Stimulated activated CD8-positive, alpha-beta memory T cell treated with anti-CD3 and anti-CD28 coated beads, Interleukin-7, amount 100 ng/mL, for 24 hours (primary cell): ENCODE measurements around the gene GABARAPL2.
"Not testable (repeated sequence)": the region's sequence is repeated elsewhere in the genome, so short reads cannot be mapped to it uniquely, and the experiment has no call there.

Experiments used
- DNase-seq: peaks from one replicate; pipeline ENCODE4 v3.0.0-alpha.2; 2020; ENCODE audit warnings: low read depth

GABARAPL2 gene, protein sequence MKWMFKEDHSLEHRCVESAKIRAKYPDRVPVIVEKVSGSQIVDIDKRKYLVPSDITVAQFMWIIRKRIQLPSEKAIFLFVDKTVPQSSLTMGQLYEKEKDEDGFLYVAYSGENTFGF

DNA sequence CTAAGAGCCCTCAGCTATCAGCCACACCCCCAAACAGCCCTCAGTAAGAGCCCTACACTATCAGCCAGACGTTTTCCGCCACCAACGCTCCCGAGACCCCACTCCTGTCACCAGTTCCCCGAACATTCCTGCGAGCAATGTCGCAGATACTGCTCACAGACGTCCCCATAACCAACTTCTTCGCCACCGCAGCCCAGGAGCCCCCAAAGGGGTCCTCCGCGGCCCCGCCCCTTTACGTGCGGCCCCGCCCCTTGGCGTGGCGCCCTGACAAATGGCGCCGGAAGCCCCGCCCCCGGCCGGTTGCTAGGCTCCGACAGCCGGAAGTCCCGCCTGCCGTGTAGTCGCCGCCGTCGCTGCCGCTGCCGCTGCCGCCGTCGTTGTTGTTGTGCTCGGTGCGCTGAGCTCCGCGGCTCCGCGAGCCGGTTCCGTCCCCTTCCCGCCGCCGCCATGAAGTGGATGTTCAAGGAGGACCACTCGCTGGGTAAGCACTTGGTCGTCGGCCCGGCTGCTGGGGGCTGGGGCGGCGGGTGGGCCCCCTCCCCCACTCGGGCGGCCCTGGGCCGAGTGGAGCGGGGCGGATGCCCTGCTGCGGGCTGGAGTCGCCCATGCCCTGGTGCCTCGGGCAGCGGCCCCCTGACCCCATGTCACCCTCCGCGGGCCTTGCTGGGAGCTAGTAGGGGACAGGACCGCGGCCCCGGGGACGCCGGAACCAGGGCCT, at the start of gene GABARAPL2:
Gene GABARAPL2, plus strand, starts transcription at position 340 of the 718 bp plus-strand sequence. Its CDS starts 108 bp downstream, at position 448.
- peak; percentile 78 for DNase-seq

DNA sequence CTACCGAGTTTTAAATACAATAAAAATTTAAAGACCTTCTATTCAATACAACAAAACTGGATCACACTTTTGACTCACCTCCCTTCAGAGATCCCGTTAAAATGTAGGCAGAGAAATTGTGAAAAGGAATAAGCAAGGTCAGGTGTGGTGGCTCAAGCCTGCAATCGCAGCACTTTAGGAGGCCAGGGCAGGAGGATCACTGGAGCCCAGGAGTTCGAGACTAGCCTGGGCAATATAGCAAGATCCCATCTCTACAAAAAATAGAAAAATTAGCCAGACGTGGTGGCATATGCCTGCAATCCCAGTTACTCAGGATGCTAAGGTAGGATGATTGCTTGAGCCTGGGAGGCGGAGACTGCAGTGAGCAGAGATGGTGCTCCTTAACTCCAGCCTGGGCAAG, 47.0 kb upstream of the GABARAPL2 start:
- DNase-seq, result no peak

DNA sequence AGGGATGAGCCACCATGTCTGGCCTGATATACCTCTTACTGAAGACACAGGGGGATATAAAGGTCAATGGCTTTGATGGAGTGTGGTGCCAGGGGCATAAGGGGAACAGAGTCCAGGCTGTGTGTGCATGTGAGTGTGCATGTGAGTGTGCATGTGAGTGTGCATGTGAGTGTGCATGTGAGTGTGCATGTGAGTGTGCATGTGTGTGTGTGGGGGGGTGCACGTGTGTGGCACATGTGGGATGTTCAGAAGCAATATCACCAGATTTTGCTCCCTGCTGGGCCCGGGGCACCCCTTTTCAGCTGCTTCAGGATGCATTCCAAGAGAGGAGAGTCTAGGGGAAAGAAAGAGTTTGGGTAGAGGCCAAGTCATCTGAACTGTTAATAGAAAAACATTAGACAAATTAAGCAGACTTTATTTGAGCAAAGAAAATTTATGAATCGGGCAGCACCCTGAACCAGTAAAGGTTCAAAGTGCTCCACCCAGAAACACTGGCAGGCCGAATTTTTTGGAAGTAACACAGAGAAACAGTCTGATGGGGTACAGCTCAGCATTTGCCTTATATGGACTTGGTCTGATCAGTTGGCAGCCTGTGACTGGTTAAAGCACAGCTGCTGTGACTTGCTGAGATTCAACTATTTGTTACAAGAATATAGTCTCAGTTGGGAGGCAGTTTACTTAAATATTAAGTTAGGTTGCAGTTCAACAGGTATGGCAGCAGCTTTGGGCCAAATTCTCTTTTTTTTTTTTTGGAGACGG, 40.0 kb upstream of the GABARAPL2 start:
- no peak for DNase-seq

DNA sequence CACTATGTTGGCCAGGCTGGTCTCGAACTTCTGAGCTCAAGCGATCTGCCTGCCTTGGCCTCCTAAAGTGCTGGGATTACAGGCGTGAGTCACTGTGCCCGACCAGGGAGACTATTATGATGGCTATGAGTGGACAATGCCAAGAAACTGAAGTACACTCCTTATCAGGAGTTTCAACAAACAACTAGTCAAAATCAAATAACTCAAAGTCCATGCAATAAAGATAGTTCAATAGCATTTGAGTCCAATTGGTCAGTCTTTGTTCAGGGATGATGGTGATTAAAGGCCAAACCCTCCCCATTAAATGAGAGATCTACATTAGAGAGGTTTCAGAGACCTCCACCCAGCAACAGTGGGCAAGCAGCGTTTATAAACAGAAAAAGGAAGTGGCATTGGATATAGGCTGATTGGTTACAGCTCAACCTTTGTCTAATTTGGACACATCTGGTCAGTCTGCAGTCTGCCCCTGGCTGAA, 38.3 kb upstream of the GABARAPL2 start:
- DNase-seq, result no peak

DNA sequence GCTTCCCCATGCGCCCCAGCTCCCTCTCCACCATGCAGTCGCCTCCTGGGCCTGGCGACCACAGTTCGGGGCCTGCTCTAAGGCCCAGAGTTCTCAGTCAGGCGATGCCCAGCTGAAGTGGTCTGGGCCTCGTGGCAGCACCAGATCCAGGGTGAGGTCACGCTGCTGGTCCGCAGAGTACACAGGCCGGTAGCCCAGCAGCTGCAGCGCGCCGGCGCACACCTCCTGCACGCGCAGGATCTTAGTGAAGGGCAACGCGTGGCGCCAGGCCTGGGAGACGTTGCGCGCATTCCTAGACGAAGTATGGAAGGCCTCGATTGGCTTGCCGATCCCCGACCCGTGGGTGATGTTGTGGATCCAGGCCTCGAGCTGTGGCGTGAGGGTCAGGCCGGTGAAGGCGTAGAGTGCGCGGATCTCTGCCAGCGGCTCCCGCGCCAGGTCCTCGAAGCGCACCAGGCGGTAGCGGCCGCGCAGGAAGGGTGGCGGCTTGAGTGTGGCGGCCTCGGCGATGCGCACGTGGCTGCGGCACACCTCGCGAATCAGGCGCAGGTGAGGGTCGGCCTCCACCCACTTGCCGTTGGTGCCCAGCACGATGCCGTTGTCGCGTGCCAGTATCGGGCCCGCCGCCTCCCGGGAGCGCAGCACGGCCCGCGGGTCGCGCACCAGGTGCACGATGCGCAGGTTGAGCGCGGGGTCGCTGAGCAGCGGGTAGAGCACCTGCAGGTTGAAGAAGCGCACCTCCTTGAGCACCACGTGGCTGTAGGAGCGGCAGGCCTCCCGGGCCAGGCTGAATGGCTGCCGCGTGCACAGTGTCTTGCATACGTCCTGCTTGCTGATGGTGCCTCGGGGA, 36.9 kb upstream of the GABARAPL2 start:
- no peak for DNase-seq

DNA sequence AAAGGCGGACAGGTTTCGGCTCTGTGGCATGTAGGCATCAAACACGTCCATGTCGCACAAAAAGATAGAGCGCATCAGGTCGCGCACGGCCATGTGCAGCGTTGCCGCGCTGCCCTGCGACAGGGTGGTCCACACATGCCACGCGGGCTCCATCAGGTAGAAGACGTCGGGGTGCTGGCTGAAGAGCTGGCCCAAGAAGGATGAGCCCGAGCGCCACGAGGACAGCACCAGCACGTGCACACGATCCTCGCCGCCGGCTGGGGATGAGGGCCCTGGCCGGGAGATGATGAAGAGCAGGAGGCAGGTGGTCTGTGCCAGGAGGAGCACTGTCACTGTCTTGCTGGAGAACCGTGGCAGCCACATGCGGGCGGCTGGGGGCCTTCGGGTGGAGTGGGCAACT, 36.2 kb upstream of the GABARAPL2 start:
- DNase-seq, result no peak

DNA sequence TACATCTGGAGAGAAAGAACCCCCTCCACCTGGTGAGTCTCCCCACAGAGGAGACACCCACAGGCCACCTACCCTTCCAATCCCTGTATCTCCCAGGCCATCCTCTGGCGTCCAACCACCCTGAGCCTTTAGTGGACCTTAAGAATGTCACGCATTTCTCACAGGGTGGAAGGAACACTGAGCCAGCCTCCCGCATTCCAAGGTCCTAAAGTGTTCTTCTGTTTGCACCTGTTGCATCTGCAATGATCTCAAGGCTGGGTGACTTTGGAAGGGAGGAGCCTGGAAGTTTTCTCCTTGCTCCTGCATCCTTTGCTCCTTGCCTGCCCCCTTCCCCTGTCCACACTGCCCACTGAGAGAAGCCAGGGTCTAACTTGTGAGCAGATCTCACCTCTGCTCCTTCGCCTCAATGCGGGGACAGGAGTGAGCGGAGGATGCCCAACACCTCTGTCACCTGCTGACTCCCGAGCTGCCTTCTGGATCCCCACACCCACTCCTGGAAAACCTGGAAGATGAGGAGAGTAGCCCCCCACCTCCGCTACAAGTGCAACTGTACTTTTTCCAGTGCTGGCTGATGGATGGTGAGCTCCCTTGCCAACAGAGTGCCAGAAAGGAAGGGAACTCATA, 33.9 kb upstream of the GABARAPL2 start:
- no peak for DNase-seq

DNA sequence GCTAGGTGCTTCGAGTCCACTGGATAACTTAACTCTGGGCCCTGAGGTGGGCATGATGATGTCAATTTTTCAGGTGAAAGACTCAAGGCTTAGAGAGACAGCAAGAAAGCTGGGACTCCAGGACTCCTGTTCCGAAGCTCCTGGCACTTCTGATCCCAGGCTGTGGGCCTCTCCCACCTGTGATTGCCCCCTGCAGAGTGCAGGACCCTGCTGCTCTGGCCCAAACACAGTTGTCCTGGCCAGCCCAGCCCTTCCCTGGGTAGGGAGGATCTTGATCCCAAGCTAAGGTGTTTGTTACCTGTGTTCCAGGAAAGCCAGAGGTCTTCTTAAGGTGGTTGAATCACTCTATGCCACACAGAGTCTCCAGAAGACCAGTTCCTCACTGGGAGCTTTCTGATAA, 33.4 kb upstream of the GABARAPL2 start:
- DNase-seq, result no peak

DNA sequence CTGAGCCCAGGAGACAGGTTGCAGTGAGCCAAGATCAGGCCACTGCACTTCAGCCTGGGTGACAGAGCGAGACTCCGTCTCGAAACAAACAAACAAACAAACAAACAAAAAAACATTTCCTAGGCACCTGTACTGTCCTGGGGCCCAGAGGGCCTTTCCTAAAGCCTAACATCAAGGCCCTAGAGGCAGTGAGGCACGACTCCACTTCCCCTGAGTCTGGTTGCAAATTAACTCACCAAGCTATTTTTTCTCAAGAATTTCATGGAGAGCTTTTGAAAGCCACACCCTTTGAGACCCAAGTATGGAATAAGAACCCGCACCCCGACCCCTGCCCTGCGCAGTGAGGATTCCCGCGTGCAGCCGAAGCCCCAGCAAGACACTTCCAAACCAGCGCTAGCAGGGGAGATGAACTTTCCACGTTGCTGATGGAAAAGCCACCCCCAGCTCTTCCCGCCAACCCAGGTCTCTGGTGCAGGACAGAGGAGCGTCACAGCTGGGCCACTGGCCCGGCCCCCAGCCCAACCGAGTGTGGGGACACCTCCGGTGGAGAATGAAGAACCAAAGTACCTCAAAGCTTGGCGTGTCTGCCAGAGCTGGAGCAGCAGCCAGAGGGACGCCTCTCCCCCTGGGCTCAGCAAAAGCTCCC, 31.5 kb upstream of the GABARAPL2 start:
- DNase-seq, result no peak

DNA sequence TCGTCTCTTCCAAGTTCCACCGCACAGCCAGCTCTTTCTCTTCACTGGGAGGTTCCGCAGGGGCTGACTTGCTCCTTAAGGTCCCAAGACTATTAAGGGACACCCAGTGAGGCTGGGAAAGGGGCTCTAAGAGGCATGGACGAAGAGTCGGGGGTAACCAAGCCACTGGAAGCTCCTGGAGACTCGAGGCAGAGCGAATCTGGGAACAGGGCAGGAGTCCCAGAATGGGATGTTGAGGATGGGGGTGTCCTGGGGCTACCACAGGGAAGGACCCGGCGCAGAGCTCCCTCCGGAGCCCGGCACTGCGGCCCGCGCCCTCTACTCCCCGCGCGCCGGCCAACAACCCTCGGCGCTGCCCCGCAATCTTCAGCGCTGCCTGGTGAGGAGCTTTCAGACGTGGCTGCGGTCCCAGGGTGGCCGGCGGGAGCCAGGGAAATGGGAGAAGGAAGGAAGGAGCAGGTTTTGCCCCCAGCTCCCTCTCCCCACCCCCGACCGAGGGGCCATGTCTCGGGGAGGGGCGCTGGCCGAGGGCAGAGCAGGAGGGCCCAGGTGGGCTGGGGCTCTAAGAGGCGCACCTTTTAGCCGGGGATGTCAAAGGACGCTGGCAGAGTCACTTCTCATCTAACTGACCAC, 30.9 kb upstream of the GABARAPL2 start:
- DNase-seq, result no peak

DNA sequence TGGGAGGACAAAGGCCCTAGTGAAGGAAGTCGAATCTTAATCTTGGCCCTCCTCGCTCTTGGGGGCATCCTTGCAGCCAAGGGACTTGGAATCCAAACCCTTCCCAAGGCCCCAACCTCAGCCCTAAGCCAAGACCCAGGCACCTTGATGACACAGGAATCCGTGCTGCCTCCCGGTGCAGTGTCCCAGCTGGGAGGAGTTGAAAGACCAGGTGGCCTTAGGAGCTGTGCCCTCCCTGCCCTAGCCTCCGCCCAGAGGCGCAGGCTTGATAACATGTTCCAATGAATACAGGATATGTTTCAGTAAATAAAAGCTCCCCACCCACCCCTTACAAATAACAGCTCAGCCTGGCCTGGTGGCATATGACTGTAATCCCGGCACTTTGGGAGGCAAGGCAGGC, 30.3 kb upstream of the GABARAPL2 start, which contains the start of gene CHST5:
Gene CHST5, minus strand, starts transcription at position 208 of the 400 bp plus-strand sequence. CDS start 5,724 bp downstream, outside the sequence.
- DNase-seq, result no peak

DNA sequence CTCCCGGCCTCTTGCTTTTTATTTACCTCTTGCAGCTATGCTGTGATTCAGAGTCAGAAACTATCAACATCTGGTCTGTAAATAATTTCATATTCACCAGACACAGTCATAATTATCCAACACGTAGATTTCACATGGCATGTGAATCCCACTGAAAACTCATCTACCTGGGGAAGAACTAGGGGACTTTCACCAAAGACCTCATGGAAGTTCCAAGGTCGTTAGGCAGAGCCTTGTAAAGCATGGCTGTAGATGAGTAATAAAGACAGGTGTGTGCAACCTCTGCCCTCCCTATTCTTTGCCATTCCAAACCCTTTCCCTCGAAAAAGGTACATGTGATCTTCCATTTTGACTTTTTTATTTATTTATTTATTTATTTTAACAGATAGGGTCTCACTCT, 28.4 kb upstream of the GABARAPL2 start:
- no peak for DNase-seq

DNA sequence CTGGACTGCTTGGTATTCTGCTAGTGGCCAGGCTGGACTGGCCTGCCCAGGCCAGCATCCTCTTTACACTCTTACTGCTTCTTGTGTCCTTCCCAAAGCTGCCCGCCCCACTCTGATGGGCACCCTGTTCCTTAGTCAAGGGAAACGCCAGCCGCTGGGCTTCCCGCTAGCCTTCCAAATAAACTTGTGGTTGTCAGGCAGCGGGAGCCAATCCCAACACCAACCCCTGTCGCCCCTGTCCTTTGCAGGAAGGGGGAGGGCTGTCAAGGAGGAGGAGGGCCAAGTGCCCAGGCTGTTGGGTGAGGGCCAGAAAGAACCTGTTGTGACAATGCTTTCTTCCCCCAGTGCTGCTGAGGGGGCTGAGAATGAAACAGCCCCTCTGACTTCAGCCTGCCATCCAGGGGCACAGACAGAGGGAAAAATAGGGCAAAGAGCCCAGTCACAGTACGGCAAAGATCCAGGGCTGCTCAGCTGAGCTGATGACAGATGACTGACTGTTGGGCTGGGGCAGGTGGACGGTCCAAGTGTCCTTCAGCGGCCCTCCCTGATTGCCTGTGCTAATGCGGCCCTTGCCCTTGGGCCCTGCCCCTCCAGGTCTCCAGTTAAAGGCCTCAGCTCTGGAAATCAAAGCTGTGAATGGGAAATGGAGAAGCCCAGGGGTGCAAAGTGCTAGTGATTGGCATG, 27.2 kb upstream of the GABARAPL2 start:
- DNase-seq, result not testable (repeated sequence)

DNA sequence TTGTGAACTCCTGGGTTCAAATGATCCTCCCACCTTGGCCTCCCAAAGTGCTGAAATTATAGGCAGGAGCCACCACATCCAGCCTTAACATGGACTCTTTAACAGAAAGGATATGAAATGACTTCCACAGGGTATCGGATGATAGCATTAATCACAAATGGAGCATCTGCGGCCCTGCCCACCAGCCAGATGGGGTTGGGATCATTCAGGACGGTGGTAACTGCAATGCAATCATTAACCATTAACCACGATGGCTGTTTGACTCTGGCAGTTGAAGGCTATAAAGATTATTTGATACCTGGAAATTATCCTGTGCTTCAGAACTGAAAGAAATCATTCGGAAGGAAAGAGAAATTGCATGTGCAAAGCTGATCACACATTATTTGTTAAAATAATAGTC, 24.9 kb upstream of the GABARAPL2 start:
- no peak for DNase-seq

DNA sequence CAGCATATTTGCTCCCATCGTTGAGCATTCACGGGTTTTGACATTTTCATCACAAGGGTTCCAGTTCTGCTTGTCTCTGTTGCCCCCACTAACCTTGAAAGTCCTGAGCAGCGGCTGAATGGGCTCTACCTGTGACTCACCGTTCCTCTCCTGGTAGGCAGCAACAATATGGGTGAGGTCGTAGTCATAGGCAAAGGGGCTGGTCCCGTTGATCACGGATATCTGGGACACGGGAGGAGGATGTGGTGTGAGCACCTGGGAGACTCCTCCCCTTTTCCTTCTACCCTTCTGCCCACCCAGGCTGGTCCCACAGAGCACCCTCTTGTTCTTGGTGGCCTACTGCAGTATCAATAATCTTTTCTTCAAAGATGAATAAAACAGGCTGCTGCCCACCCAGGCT, 23.7 kb upstream of the GABARAPL2 start:
- DNase-seq, result not testable (repeated sequence)

DNA sequence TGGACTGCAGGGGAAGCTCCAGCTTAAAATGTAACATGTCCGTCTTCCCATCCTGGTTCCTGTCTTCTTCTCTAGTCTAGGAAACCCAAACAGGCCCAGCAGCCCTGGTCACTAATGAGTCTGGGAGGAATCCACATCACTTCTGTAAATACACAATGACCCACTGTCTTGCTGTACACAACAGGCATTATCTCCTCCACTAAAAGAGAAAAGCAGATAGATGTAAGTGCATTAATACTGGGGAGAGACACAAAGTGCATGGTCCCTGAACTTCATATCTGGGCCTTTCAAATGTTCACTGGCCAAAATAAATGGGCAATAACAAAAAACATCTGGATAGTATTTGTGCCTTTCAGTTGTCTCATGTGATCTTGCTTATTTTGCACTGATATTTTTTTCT, 20.3 kb upstream of the GABARAPL2 start:
- DNase-seq, result not testable (repeated sequence)

DNA sequence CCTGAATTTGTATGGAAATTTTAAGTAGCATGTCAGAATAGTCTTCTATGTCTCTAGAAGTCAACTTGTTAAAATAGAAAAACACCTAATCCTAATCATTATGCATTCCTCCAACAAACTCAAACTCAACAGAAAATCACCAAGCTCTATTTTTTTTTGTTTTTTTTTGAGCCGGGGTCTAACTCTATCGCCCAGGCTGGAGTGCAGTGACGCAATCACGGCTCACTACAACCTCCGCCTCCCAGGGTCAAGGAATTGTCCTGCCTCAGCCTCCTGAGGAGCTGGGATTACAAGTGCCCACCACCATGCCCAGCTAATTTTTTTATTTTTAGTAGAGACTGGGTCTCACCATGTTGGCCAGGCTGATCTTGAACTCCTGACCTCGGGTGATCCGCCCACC, 19.9 kb upstream of the GABARAPL2 start:
- DNase-seq, result no peak

DNA sequence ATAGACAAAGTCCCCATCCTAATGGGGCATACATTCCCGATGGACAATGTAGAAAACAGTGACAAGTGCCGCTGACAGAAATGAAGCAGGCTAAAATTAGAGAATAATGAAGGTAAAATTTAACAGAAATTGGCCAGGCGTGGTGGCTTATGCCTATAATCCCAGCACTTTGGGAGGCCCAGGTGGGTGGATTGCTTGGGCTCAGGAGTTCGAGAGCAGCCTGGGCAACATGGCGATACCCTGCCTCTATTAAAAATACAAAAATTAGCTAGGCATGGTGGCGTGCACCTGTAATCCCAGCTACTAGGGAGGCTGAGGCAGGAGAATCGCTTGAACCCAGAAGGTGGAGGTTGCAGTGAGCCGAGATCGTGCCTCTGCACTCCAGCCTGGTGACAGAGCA, 17.7 kb upstream of the GABARAPL2 start:
- not testable (repeated sequence) for DNase-seq

DNA sequence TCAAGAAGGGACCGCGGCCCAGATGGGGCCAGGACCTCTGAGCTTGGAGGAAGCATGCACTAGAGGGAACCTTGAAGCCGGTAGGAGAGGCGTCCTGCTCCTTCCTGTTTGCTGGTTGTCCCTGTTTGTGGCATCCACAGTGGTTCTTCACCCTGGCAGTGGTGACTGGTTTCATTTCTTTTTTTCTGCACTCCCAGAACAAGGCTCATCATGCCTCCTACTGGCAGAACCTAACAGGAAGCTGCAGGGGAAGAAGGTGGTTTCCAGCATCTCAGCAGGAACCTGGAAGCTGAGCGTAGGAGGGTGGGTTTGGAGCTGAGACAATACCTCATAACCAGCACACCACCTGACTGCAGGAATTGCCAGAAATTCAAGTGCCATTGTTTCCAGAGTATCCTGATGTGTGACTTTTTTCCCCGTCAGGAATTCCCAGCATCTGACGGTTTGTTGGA, 15.9 kb upstream of the GABARAPL2 start:
- DNase-seq, result no peak

DNA sequence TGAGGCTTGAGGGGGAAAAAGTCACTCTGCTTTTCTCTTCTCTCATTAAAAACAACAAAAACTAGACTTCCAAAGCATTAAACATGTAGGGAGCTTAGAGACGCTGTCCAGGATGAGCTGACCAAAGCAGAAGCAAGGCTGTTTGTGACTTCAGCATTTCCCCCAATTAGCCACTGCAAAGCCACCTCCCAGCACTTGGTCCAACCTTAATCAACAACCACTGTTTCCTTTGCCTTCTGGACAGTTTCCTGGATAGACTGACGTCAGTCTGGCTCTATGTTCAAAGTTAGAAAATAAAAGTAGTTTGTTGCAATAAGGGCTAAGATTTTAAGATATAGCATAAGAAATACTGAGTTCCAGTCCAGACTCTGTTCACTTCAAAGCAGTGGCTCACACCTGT, 13.2 kb upstream of the GABARAPL2 start:
- DNase-seq, result no peak
